Fibroblast of villous mesenchyme (primary cell): ENCODE data around the gene FYN. TPM values are rescaled to one million over a fixed set of nuclear protein-coding genes. Genes with fewer than 3 reads are reported as not detected.

ENCODE experiments used
- DNase-seq: peaks from one replicate; pipeline ENCODE4 v3.0.0-alpha.2; 2010; ENCODE audit warnings: low read depth
- H3K4me3 ChIP-seq: 2 replicates; pipeline ENCODE4 v1.5.1; 2011; ENCODE audit warnings: low read depth, mild to moderate bottlenecking, low read length
- CTCF ChIP-seq: IDR thresholded peaks from 2 replicates; pipeline ENCODE4 v1.5.1; 2012; ENCODE audit warnings: low read depth, mild to moderate bottlenecking, low read length; ENCODE audit not compliant: insufficient read depth
- total RNA-seq: library from RNA; depleted of rRNA; stranded (reverse); fragments of >200 nt; gene quantifications from 2 replicates; pipeline ENCODE4 v1.2.3, GENCODE V29; 2012

FYN gene
- total RNA-seq, 1 donor, result 26.8 TPM

GRCh38 chr6:111795558-111795957 is 77.7 kb downstream of the FYN start:
- no peak for DNase-seq
- no peak overlapping the region for H3K4me3 ChIP-seq
- TF ChIP-seq CTCF, result no peak

- TF ChIP-seq CTCF, result no peak
- H3K4me3 ChIP-seq, result no peak overlapping the region
- no peak for DNase-seq
Measured at GRCh38 chr6:111794727-111795452, 78.4 kb downstream of the FYN start.

GRCh38 chr6:111794300-111794699 is 79.0 kb downstream of the FYN start:
- no peak for TF ChIP-seq CTCF
- DNase-seq, result no peak
- no peak overlapping the region for H3K4me3 ChIP-seq

- no peak for DNase-seq
- TF ChIP-seq CTCF, result no peak
- no peak overlapping the region for H3K4me3 ChIP-seq
Measured at GRCh38 chr6:111793711-111794111, 79.5 kb downstream of the FYN start.

- no peak overlapping the region for H3K4me3 ChIP-seq
- DNase-seq, result no peak
- no peak for TF ChIP-seq CTCF
Measured at GRCh38 chr6:111792914-111793700, 80.1 kb downstream of the FYN start.

GRCh38 chr6:111792241-111792640 is 81.0 kb downstream of the FYN start:
- H3K4me3 ChIP-seq, result no peak overlapping the region
- no peak for DNase-seq
- TF ChIP-seq CTCF, result no peak
